ENCODE results near the gene C5.

- TF ChIP-seq CTCF (conservative IDR thresholded peaks at IDR 0.05 in 1 of 2, IDR thresholded peaks at IDR 0.05 in 1 of 2; ENCODE audit: extremely low read depth in 1 of 2, insufficient read depth in 1 of 2, low read depth in 1 of 2, low read length in 2 of 2): no peak
- no peak for TF ChIP-seq EZH2 (IDR thresholded peaks at IDR 0.05; ENCODE audit: borderline replicate concordance, low read length)
Measured at GRCh38 chr9:120913647-120914264, 136.3 kb downstream of the C5 start.
